ENCODE measurements around the gene OGFOD2. TPM values are rescaled to one million over a fixed set of nuclear protein-coding genes. Genes with fewer than 3 reads are reported as not detected.

OGFOD2 gene
- total and polyA plus RNA-seq, 2 donors (not counting 1 experiment from before 2014, with no cell fraction given) = 26.7 to 99.3 TPM

DNA sequence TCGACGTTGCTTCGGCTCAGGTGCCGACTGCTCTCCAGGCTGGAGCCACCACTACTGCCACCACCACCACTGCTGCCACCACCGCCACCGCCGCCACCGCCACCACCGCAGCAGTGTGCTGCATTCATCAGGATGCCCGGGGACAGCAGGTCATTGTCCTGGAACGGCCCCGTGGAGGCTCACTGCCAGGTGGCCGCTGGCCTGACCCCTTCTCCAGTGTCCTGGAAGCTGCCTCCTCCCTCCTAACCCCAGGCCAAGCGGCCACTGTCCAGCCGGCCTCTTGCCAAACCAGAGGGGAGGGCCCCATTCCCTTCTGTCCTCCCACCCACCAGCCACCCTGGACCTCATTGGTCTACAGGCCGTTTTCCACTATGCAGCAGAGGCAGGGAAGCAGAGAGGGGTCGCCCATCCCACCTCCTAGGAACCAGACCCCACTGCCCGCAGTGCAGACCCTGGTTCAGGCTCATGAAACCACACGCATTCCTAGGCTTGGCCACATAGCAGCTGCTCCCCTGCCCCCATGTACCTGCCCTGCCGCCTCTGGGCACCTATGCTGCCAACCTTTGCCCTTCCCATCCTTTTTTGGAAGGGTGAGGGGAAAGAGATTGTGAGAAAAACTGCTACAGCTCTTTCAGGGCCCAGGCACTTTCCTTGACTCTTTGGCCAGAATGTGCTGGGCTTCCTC, 20.6 kb downstream of the OGFOD2 start:
- Histone ChIP-seq H3K4me2 (replicated peaks; ENCODE audit: low read depth, low read length, poor library complexity, severe bottlenecking) (no peak overlapping the region), H3K4me3 (ENCODE audit: control extremely low read depth in 1 of 5, extremely low read depth in 1 of 5, insufficient read depth in 1 of 5, low read depth in 2 of 5, low read length in 4 of 5) (no peak overlapping the region), H3K27ac (ENCODE audit: low read length in 2 of 2) (no peak overlapping the region), H3K9me3 (ENCODE audit: control extremely low read depth in 1 of 3, control insufficient read depth in 2 of 3, insufficient read depth in 1 of 3, low read length in 2 of 3) (no peaks in the 10 kb centered on the region), H4K20me1 (ENCODE audit: control insufficient read depth, insufficient read depth, low read length, poor library complexity, severe bottlenecking) (no peaks in the 10 kb centered on the region), H3K36me3 (replicated peaks in 1 of 2; ENCODE audit: control extremely low read depth in 1 of 2, control insufficient read depth in 1 of 2, extremely low read depth in 1 of 2, insufficient read depth in 2 of 2, low read length in 1 of 2) (peaks cover 0 to 5% of the 10 kb centered on the region in 2 experiments), H3K79me2 (ENCODE audit: control insufficient read depth, insufficient read depth, low read length) (no peaks in the 10 kb centered on the region), H3K4me1 (ENCODE audit: control insufficient read depth in 2 of 2, insufficient read depth in 2 of 2, low read length in 2 of 2) (no peaks in the 10 kb centered on the region), H3K9ac (ENCODE audit: low read length) (no peak overlapping the region), H3K27me3 (replicated peaks in 1 of 4; ENCODE audit: control extremely low read depth in 1 of 4, control insufficient read depth in 3 of 4, insufficient read depth in 4 of 4, low read length in 3 of 4) (no peaks in the 10 kb centered on the region), H2AFZ (ENCODE audit: insufficient read depth, low read depth, low read length, poor library complexity, severe bottlenecking) (no peak overlapping the region)
- no peak overlapping the region for H3K4me3 Mint-ChIP-seq
- POLR2A ChIA-PET = no interaction called here
- TF ChIP-seq EZH2 (IDR thresholded peaks at IDR 0.05; ENCODE audit: borderline replicate concordance, insufficient read depth, low read depth, low read length, poor library complexity, severe bottlenecking) = no peak
- no peak for TF ChIP-seq CTCF (IDR thresholded peaks at IDR 0.05)
- intact Hi-C loops (cut with micrococcal nuclease) = no loop called here
- 93% methylated on average over 13 of the region's 20 CpGs for WGBS (ENCODE audit: insufficient coverage)
- no peak for DNase-seq
- H3K27ac Mint-ChIP-seq = no peak overlapping the region
- no peaks in the 10 kb centered on the region for H3K27me3 Mint-ChIP-seq
- CTCF ChIA-PET = no interaction called here
- peaks cover 2% of the 10 kb centered on the region for H3K4me1 Mint-ChIP-seq
- no peak for ATAC-seq (ENCODE audit: low read depth)
- no peaks in the 10 kb centered on the region for H3K9me3 Mint-ChIP-seq (ENCODE audit: insufficient read depth)

GRCh38 chr12:122996188-122996601, 21.2 kb downstream of the OGFOD2 start:
- Mint-ChIP-seq H3K27ac (no peak overlapping the region), H3K4me3 (no peak overlapping the region), H3K9me3 (ENCODE audit: insufficient read depth) (no peaks in the 10 kb centered on the region), H3K4me1 (peaks cover 2% of the 10 kb centered on the region), H3K27me3 (no peaks in the 10 kb centered on the region)
- 93% methylated on average over 7 of the region's 7 CpGs for WGBS (ENCODE audit: insufficient coverage)
- no peaks in the 10 kb centered on the region for H3K9me3 ChIP-seq (ENCODE audit: control extremely low read depth in 1 of 3, control insufficient read depth in 2 of 3, insufficient read depth in 1 of 3, low read length in 2 of 3)
- DNase-seq (no peak), ATAC-seq (ENCODE audit: low read depth) (no peak)
- POLR2A ChIA-PET = no interaction called here
- no peaks in the 10 kb centered on the region for H3K4me1 ChIP-seq (ENCODE audit: control insufficient read depth in 2 of 2, insufficient read depth in 2 of 2, low read length in 2 of 2)
- TF ChIP-seq EZH2 (IDR thresholded peaks at IDR 0.05; ENCODE audit: borderline replicate concordance, insufficient read depth, low read depth, low read length, poor library complexity, severe bottlenecking) (no peak), CTCF (IDR thresholded peaks at IDR 0.05) (no peak)
- no peak overlapping the region for H3K4me2 ChIP-seq (replicated peaks; ENCODE audit: low read depth, low read length, poor library complexity, severe bottlenecking)
- H3K27me3 ChIP-seq (replicated peaks in 1 of 4; ENCODE audit: control extremely low read depth in 1 of 4, control insufficient read depth in 3 of 4, insufficient read depth in 4 of 4, low read length in 3 of 4) = no peaks in the 10 kb centered on the region
- H4K20me1 ChIP-seq (ENCODE audit: control insufficient read depth, insufficient read depth, low read length, poor library complexity, severe bottlenecking) = no peaks in the 10 kb centered on the region
- H3K9ac ChIP-seq (ENCODE audit: low read length) = no peak overlapping the region
- no peak overlapping the region for H3K27ac ChIP-seq (ENCODE audit: low read length in 2 of 2)
- no peak overlapping the region for H3K4me3 ChIP-seq (ENCODE audit: control extremely low read depth in 1 of 5, extremely low read depth in 1 of 5, insufficient read depth in 1 of 5, low read depth in 2 of 5, low read length in 4 of 5)
- peaks cover 0 to 8% of the 10 kb centered on the region in 2 experiments for H3K36me3 ChIP-seq (replicated peaks in 1 of 2; ENCODE audit: control extremely low read depth in 1 of 2, control insufficient read depth in 1 of 2, extremely low read depth in 1 of 2, insufficient read depth in 2 of 2, low read length in 1 of 2)
- CTCF ChIA-PET = no interaction called here
- no peaks in the 10 kb centered on the region for H3K79me2 ChIP-seq (ENCODE audit: control insufficient read depth, insufficient read depth, low read length)
- intact Hi-C loops (cut with micrococcal nuclease) = no loop called here
- no peak overlapping the region for H2AFZ ChIP-seq (ENCODE audit: insufficient read depth, low read depth, low read length, poor library complexity, severe bottlenecking)
